NCI-H2196 treated with DMSO at 0.1 percent for 48 hours (cell line): Measurements from ENCODE around the gene ESYT2.
"Not testable (repeated sequence)": the region's sequence is repeated elsewhere in the genome, so short reads cannot be mapped to it uniquely, and the experiment has no call there.

ENCODE experiments used
- DNase-seq: peaks from one replicate; lab custom pipeline; 2025; ENCODE audit not compliant: unreplicated experiment; lab: John Stamatoyannopoulos, UW

The ESYT2 gene

GRCh38 chr7:158829342-158830210, at the start of gene ESYT2:
TSS of gene ESYT2 (minus strand) at chr7:158829509. CDS start at chr7:158829418, 91 bp downstream.
- DNase-seq: peak; percentile 42

- not testable (repeated sequence) for DNase-seq
Measured at GRCh38 chr7:158878151-158879079, 49.1 kb upstream of the ESYT2 start.

GRCh38 chr7:158876984-158877383, 47.7 kb upstream of the ESYT2 start:
- DNase-seq: no peak

- no peak for DNase-seq
Measured at GRCh38 chr7:158869876-158870275, 40.6 kb upstream of the ESYT2 start.

GRCh38 chr7:158868764-158869410, 39.6 kb upstream of the ESYT2 start:
- DNase-seq: no peak

- DNase-seq: no peak
Measured at GRCh38 chr7:158867214-158867984, 38.1 kb upstream of the ESYT2 start.

GRCh38 chr7:158865977-158866376, 36.7 kb upstream of the ESYT2 start:
- DNase-seq: no peak

GRCh38 chr7:158865462-158865922, 36.2 kb upstream of the ESYT2 start:
- DNase-seq: no peak

- no peak for DNase-seq
Measured at GRCh38 chr7:158864833-158865232, 35.5 kb upstream of the ESYT2 start.

- no peak for DNase-seq
Measured at GRCh38 chr7:158864507-158864820, 35.2 kb upstream of the ESYT2 start.

- DNase-seq: no peak
Measured at GRCh38 chr7:158863611-158864506, 34.5 kb upstream of the ESYT2 start.

GRCh38 chr7:158862985-158863610, 33.8 kb upstream of the ESYT2 start:
- not testable (repeated sequence) for DNase-seq

- DNase-seq: no peak
Measured at GRCh38 chr7:158861936-158862704, 32.8 kb upstream of the ESYT2 start.

- no peak for DNase-seq
Measured at GRCh38 chr7:158861004-158861787, 31.9 kb upstream of the ESYT2 start.

- no peak for DNase-seq
Measured at GRCh38 chr7:158860394-158860793, 31.1 kb upstream of the ESYT2 start.

- no peak for DNase-seq
Measured at GRCh38 chr7:158858592-158859503, 29.5 kb upstream of the ESYT2 start.
